NCI-H2107 treated with DMSO at 0.1 percent for 48 hours (cell line): Measurements from ENCODE around the gene PPARA.

ENCODE experiments used
- DNase-seq: peaks from one replicate; lab custom pipeline; 2025; ENCODE audit not compliant: unreplicated experiment; lab: John Stamatoyannopoulos, UW

The PPARA gene

DNA sequence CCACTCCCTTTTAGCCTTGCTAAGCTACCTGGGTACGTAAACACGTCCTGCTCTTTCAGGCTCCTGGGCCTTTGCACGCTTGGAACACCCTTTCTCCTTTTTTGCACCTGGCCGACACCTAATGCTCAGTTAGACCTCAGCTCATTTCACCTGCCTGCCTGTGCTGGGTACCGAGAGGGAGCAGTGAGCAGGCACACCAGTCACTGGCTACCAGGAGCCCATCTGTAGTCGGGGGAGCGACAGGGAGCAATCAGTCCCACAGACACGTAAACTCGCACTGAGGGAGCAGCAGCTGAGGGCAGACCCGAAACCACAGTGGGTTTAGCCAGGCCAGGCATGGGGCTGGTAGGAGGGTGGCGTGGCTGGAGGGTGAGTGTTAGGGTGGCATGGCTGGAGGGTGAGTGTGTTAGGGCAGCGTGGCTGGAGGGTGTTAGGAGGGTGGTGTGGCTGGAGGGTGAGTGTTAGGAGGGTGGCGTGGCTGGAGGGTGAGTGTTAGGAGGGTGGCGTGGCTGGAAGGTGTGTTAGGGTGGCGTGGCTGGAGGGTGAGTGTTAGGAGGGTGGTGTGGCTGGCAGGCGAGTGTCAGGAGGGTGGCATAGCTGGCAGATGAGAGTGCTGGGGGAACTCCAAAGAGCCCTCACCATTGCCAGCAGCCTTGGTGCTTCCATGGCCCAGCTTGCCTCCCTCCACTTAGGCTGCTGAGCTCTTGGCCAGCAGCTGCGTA is 140.0 kb downstream of the PPARA start:
- DNase-seq: peak; percentile 40

DNA sequence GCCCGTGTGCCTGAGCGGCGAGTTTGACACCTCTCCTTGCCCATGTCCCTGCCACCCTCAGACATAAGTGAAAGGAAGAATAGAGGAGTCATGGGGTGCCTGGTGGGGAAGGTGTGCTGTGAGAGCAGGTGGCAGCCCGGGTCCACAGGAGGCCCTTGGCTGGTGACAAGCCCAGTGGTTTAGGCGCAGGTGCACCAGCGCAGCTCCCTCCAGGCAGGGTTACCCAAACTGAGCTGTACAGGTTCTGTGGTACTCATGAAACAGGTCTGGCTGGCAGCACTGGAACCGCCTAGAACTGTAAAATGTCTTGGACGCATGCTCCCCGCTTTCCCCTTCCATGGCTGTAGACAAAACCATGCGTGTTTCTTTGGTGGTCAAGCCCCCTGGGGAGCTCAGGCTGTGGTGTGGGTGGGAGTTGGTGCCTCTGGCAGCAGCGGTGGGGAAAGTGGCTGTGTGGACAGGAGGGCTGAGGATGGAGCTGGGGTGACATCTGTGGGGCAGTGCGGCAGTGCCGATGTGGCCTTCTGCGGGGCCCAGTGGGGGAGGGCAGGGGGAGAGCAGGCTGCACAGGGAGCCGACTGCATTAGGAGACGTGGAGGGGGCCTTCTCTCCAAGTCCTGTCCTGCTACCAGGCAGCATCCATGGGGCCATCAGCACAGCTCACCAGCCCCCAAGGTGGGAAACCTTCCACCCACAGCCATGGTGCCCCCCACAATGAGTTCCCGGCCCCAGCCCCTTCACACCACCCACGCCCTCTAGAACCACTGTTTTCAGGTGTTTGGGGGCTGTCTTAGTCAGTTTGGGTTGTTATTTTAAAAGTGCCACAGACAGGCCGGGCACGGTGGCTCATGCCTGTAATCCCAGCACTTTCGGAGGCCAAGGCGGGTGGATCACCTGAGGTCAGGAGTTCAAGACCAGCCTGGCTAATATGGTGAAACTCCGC is 140.8 kb downstream of the PPARA start:
- DNase-seq: peak; percentile 52

DNA sequence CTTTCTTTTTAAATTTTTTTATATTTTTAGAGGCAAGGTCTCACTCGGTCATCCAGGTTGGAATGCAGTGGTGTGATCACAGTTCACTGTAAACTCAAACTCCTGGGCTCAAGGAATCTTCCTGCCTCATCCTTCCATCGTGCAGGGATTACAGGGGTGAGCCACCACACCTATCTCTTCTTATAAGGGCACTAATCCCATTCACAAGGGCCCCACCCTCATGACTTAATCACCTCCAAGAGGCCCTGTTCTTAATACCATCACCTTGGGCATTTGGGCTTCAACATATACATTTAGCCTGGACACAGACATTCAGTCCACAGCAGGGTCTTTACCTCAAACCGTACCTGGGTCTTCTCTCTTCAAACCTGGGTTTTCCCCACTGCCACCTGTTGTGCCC is 141.8 kb downstream of the PPARA start:
- DNase-seq: no peak

DNA sequence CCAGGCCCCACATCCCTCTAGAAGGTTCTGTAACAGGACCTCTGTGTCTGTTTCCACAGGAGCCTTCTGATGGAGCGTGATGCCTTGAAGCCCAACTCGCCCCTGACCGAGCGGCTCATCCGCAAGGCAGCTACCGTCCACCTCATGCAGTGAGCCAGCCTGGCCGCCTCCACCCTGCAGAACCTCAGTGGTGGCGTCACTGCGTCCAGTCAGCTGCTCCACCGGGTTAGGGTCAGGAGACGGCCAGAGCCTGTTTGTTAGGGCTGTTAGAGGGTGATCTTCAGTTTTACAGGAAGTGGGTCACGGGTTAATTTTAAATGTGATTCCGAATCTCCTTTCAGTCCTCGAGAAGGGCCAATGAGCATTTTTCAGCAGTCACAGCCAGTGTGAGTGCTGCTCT is 142.4 kb downstream of the PPARA start:
- DNase-seq: no peak
